NT2/D1 (cell line): Measurements from ENCODE around the gene DNAI1.
A peak's percentile ranks its signal among the peaks of the same experiment; 100 is the strongest.

Source experiments
- DNase-seq: peaks from one replicate; pipeline ENCODE4 v3.0.0-alpha.2; 2011; ENCODE audit warnings: low read depth, low spot score
- H3K27me3 ChIP-seq: 2 replicates; pipeline ENCODE4 v1.6.0; 2011; ENCODE audit warnings: mild to moderate bottlenecking; ENCODE audit not compliant: insufficient read length, insufficient read depth
- H3K36me3 ChIP-seq: 2 replicates; pipeline ENCODE4 v1.6.1; 2011; ENCODE audit warnings: mild to moderate bottlenecking, low read length, mixed read lengths; ENCODE audit not compliant: insufficient read depth, insufficient read length
- H3K4me1 ChIP-seq: 2 replicates; pipeline ENCODE4 v1.5.1; 2011; ENCODE audit not compliant: insufficient read depth, insufficient read length
- H3K4me3 ChIP-seq: 2 replicates; pipeline ENCODE4 v1.5.1; 2011; ENCODE audit warnings: low read depth; ENCODE audit not compliant: insufficient read length
- H3K9ac ChIP-seq: 2 replicates; pipeline ENCODE4 v1.6.0; 2011; ENCODE audit warnings: low read depth; ENCODE audit not compliant: insufficient read length
- H3K9me3 ChIP-seq: 2 replicates; pipeline ENCODE4 v1.5.1; 2011; ENCODE audit warnings: mild to moderate bottlenecking, low read length; ENCODE audit not compliant: insufficient read depth
- SUZ12 ChIP-seq: IDR thresholded peaks from 2 replicates; pipeline ENCODE4 v1.6.1; 2011; ENCODE audit not compliant: insufficient read length, insufficient read depth; ENCODE audit errors: extremely low read depth
- YY1 ChIP-seq: IDR thresholded peaks from 2 replicates; pipeline ENCODE4 v1.6.1; 2011; ENCODE audit not compliant: insufficient read length, insufficient read depth
- ZNF274 ChIP-seq: IDR thresholded peaks from 2 replicates; pipeline ENCODE4 v1.6.1; 2011; ENCODE audit warnings: mild to moderate bottlenecking, low read depth, low read length

The DNAI1 gene

DNA sequence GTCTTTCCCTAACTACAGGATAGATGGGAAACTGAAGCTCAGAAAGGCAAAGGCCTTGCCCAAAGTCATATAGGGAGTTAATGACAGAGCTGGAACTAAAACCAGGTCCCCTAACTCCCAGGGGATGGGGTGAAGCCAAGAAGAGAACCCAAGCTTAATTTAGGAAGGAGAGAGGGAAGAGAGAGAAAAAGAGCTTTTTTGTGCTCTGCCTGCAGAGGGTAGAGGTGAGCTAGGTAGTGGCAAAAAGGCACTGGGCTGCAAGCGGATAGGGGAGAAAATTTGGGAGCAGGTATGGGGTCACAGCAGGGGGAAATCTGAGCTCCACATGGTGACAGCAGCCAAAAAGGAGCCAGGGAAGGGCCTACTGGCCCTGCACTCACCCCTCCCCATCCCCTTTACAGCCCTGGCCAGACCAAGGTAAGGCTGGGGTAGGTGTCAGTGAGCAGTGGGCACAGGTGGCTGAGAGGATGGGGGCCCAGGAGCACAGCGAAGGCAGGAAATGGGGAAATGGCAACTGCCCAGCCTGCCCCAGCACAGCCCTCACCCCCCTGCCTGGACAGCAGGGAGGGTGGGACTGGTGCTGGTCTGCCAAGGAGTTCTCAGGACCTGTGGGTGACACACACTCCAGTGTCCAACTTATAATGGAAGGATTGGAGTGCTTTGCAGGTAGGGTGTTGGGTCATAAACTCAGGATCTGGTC, 60.9 kb downstream of the DNAI1 start:
- Histone ChIP-seq H3K9ac (no peak overlapping the region), H3K27me3 (peaks cover 15% of the 10 kb centered on the region), H3K4me1 (peaks cover 10% of the 10 kb centered on the region), H3K36me3 (no peaks in the 10 kb centered on the region), H3K9me3 (no peaks in the 10 kb centered on the region), H3K4me3 (no peak overlapping the region)
- no peak for DNase-seq
- TF ChIP-seq ZNF274 = no peak
- no peak for TF ChIP-seq SUZ12
- TF ChIP-seq YY1 = no peak

DNA sequence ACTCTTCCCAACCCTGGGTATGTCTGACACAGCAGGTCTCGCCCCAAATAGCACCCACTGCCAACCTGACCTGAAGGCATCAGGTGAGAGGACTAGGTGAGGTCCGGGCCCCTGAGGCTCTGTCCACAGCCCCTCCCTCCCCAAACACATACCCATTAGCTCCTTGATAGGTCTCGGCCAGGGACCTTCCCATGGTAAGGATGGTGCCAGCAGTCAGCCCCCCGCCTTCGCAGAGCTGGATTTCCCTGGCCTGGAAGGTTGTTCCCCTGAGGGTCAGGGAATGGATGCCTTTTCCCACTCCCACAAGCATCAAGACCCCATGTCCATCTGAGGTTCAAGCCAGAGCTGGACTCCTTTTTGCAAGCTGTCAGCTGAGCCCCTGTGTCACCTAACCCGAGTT, 61.5 kb downstream of the DNAI1 start:
- no peaks in the 10 kb centered on the region for H3K9me3 ChIP-seq
- no peak for TF ChIP-seq SUZ12
- TF ChIP-seq YY1 = no peak
- no peak for TF ChIP-seq ZNF274
- DNase-seq = no peak
- H3K9ac ChIP-seq = no peak overlapping the region
- no peak overlapping the region for H3K4me3 ChIP-seq
- peaks cover 6% of the 10 kb centered on the region for H3K4me1 ChIP-seq
- peaks cover 22% of the 10 kb centered on the region for H3K27me3 ChIP-seq
- H3K36me3 ChIP-seq = no peaks in the 10 kb centered on the region

DNA sequence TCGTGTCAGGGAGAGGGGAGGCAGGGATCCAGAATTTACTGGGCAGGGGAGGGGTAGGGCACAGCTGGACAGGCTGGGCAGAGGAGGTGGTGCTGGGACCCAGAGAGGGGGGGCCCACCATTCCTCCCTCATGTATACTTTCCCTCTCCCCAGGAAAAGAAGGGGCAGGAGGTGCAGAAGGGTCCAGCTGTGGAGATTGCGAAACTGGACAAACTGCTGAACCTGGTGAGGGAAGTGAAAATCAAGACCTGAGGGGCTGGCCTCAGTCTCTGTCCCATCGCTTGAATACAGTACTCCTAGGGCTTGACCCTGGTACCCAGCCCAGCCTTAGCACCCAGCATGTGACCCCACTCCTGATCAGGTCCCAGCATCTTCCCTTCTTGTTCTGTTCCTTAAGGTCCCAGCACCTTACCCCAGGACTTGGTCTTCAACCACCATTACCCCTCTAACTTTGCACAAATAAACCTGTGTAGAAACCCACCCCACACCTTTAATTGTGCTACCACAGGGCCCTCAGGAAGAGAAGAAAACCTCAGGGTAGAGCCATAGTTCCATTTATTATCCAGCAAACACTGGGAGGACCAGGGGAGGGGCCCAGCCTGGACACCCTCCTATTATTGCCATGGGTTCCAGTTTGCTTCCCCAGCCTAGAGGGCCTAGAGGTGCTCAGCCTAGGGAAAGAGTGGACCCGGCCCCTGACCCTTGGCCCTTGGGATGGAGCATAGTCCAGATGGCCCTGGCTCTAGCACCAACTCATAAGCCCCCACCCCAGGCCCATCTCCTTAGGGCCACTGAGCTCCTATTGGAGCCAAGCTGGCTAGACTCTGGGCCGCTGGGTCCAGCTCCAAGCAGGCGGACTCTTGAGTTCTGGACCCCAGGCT, 62.1 kb downstream of the DNAI1 start:
- Histone ChIP-seq H3K9me3 (no peaks in the 10 kb centered on the region), H3K4me1 (peaks cover 6% of the 10 kb centered on the region), H3K9ac (no peak overlapping the region), H3K27me3 (peaks cover 28% of the 10 kb centered on the region), H3K36me3 (no peaks in the 10 kb centered on the region), H3K4me3 (no peak overlapping the region)
- DNase-seq = no peak
- TF ChIP-seq ZNF274 (no peak), SUZ12 (no peak), YY1 (no peak)

DNA sequence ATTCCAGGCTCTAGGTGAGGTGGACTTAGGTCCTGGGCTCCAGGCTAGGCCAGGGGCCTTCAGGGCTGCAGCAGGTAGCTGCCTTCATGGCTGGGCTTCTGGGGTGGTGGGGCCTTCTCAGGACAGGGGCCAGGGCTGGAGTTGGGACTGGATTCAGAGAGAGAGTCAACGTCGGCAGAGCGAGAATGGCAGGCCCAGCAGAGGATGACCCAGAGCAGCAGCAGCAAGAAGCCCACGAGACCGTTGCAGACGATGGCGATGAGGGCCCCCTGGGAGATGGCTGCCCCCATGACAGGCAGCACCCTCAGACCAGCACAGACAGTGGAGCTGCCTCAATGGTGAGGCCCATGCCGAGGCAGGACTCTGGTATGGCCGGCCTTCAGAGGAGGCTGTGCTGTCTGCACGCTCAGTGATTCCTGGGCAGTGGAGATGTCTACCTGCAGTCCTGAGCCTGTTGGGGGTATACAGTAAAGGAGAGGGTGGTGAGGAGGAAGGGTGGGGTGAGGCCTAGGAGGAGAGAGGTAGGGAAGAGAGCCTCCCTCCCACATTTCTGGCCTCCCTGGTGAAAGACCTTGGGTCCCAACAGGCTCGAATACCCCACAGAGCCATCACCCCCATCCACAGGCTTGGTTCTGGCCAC, 62.9 kb downstream of the DNAI1 start:
- Histone ChIP-seq H3K9ac (peak overlapping the region; percentile 83), H3K27me3 (peaks cover 31% of the 10 kb centered on the region), H3K4me3 (no peak overlapping the region), H3K9me3 (no peaks in the 10 kb centered on the region), H3K4me1 (peaks cover 6% of the 10 kb centered on the region), H3K36me3 (no peaks in the 10 kb centered on the region)
- DNase-seq = no peak
- TF ChIP-seq YY1 = no peak
- no peak for TF ChIP-seq ZNF274
- TF ChIP-seq SUZ12 = no peak

DNA sequence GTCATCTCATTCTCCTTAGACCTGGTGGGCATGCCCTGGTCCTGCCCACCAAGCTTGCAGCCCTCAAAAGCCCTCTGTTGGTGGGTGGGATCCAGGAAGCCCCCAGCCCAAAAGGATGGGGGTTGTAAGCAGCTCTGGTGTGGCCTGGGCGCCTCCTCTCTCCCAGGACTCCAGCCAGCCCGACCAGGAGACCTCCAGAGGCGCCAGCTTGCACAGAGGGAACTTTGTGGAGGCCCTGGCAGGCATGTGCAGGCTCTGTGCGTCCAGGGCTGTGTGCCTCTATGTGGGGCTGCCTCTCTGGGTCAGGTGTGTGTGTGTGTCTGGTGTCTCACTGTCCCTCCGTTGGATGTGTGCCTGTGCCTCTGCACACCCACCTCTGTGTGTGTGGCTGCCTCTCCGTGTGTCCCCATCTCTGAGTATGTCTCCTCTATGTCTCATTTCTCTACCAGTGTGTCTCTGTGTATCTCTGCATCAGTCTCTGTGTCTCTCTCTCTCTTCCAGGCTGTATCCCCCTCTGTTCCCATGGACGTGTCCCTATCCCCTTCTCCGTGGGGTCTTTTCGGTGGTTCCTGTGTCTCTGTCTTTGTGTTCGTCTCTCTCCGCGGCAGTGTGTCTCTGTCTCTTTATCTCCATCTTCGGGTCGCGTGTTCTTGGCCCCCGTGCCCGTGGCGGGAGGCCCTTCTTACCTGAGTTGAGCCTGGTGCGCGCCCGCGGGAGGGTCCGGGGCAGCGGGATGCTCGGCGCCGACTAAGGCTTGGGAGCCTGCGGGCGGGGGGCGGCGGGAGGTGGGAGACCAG, 63.7 kb downstream of the DNAI1 start:
- H3K9ac ChIP-seq = peak overlapping the region; percentile 83
- H3K9me3 ChIP-seq = no peaks in the 10 kb centered on the region
- H3K4me1 ChIP-seq = peaks cover 6% of the 10 kb centered on the region
- H3K36me3 ChIP-seq = no peaks in the 10 kb centered on the region
- H3K4me3 ChIP-seq = peak overlapping the region; percentile 42
- no peak for TF ChIP-seq SUZ12
- no peak for DNase-seq
- H3K27me3 ChIP-seq = peaks cover 31% of the 10 kb centered on the region

DNA sequence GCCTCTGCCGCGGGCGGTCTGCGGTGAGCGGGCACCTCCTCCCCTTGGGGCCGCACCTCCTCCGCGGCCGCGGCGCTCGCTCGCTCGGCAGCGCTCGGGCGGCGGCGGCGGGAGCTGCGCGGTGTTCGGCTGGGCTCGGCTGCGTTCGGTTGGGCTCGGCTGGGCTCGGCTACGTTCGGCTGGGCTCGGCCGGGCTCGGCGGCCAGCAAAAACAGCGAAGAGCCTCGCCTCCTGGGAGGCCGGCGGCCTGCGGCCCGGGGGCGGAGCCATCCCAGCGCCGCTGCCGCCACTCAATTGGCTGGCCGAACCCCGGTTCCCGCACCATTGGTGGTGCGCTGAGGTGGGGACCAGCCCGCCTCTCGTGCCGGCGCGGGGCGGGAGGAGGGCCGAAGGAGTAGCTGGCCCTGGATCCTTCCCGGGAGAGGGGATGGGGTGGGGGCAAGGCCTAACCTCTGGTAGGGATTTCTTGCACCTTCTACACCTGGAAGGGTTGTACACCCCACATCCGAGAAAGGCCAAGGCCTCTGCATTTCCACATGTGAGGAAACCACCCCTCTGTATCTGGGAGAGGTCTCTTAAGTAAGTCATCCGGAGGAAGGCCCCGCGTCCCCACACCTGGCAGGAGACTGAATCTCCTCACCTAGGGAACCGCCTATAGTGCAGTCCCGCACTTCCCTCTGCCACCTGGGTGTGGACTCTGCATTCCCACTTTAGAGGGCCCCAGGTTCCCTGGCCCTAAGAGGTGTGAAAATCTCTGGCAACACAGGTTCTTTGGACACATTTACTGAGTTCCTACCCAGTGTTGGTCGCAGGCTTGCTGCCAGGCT, 64.6 kb downstream of the DNAI1 start, which contains the start of gene ENHO:
Gene ENHO (minus strand): TSS at position 20 of the 827 bp plus-strand sequence. CDS start 1,295 bp downstream, outside the sequence.
- Histone ChIP-seq H3K27me3 (peaks cover 31% of the 10 kb centered on the region), H3K4me3 (peak within 1 kb of the TSS; percentile 42), H3K36me3 (no peaks in the 10 kb centered on the region), H3K9ac (peak within 1 kb of the TSS; percentile 85), H3K4me1 (peaks cover 4% of the 10 kb centered on the region), H3K9me3 (no peaks in the 10 kb centered on the region)
- TF ChIP-seq ZNF274 (no peak), YY1 (no peak), SUZ12 (no peak)
- peak; percentile 85 for DNase-seq
